Right renal cortex interstitium (tissue), 3 donors: ENCODE data around the gene TMEM170A. TPM values are rescaled to one million over a fixed set of nuclear protein-coding genes. Genes with fewer than 3 reads are reported as not detected.
A peak's percentile ranks its signal among the peaks of the same experiment; 100 is the strongest.
"Not testable (repeated sequence)": the region's sequence is repeated elsewhere in the genome, so short reads cannot be mapped to it uniquely, and the experiment has no call there.

ENCODE experiments used
- DNase-seq, 3 donors: peaks; one replicate each; pipeline ENCODE4 v3.0.0-alpha.2; 2013; ENCODE audit warnings: low read depth in 3 of 3, low spot score in 2 of 3
- polyA plus RNA-seq, 3 donors: library from polyadenylated mRNA; unstranded; fragments of 120-200 nt; gene quantifications; one replicate each; pipeline ENCODE4 v1.2.1, GENCODE V29; 2013; ENCODE audit not compliant: insufficient read length in 3 of 3

Gene TMEM170A, protein sequence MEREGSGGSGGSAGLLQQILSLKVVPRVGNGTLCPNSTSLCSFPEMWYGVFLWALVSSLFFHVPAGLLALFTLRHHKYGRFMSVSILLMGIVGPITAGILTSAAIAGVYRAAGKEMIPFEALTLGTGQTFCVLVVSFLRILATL
- polyA plus RNA-seq: 10 to 100 TPM; 37.4 to 39.8 (median 39.0) TPM

DNA sequence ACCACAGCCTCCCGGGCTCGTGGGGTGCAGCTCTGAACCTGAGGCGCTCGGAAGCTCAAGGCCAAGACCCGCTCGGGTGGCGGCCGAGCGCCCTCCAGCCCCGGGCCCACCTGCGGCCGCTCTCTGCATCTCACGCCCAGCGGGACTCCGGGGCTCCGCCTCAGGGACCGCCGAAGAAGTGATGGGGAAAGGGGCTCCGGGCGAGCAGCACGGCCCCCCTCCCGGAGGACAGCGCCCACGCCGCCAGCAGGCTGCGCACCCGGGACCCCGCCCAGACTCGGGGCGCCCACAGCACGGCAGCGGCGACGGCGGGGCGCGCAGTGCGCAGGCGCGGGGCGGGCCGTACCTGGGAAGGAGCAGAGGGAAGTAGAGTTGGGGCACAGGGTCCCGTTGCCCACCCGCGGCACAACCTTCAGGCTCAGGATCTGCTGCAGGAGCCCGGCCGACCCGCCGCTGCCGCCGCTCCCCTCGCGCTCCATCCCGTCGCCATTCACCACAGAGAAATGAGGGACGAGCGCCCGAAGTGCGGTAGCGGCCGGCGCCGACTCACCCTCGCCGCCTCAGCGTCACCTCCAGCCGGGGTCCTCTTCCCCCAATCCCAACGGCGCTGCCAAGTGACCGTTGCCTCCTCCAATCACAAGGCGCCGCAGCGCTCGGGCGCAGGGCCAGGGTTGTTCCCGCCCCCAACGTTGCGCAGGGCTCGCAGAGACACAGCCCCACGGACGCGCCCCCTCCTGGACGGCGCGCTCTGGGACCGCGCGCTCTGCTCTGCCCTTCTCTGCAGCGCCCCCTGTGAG, at the start of gene TMEM170A:
Gene TMEM170A (minus strand): TSS at position 568 of the 797 bp plus-strand sequence. CDS start 89 bp downstream, at position 479.
- peak; percentile 96 to 98 (median 97) for DNase-seq

DNA sequence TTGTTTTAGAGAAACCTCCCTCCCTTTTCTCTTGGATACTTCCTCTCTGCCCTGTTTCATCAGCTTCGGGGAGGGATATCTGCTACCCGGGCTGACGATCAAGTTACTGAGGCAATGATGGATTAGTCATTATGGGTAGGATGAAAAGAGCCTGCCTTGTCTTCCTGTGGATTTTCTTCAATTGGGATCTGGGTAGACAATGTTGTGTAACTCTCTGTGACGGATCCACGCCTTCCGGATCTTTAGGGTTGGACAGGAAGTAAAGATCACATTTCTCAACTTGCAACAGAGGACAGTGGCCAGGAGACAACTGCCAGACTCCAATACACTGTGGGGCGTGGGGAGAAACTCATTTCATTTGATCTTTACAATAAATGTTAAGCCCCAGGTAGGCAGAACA, 42.1 kb upstream of the TMEM170A start:
- no peak for DNase-seq

DNA sequence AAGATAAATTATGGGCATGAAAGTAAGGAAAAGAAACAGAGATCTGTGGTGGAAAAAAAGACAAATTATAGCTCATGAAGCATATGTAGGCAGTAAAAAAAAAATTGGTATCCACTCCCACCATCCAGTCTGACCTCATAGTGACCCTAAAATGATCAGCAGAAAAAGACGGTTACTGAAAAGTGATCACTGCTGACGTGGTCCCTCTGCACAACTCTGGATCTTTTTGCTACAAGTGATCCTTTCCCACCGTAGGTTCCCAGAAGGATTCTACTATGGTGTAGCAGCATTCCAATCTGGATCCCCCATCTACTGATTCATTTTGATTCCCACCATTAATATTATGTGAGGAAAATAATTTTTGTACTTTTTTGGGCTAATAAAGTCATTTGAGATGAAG, 41.6 kb upstream of the TMEM170A start:
- no peak for DNase-seq

DNA sequence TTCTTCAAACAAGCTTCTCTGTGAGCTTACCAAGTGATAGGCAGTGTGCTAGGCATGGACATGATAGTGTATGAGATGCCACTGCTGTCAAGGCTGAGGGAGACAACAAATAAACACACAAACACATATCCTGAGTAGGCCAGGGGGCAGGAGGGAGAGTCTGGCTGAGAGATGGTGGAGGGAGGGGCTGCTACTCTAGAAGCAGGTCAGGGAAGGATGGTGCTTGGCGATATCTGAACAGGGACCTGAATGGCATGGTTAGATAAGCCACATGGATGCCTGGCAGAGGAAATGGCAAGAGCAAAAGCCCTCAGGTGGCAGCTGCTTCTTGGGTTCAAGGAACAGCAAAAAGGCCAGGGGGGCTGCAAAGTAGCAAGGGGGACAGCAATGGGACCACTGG, 39.3 kb upstream of the TMEM170A start:
- DNase-seq: no peak

DNA sequence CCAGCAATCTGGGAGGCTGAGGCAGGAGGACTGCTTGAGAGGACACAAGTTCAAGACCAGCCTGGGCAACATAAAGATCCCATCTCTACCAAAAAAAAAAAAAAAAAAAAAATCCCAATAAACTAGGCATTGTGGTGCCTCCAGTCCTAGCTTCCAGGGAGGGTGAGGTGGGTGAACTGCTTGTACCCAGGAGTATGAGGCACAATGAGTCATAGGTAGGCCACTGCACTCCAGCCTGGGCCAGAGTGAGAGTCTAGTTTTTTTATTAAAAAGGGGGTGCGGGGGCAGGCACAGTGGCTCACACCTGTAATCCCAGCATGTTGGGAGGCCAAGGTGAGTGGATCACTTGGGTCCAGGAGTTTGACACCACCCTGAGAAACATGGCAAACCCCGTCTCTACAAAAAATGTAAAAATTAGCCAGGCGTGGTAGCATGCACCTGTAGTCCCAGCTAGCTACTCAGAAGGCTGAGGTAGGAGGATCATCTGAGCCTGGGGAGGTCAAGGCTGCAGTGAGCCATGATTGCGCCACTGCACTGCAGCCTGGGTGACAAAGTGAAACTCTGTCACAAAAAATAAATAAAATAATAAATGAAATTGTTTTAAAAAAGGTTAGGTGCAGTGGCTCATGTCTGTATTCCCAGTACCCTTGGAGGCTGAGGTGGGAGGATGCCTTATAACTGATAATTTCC, 38.6 kb upstream of the TMEM170A start:
- DNase-seq: no peak

DNA sequence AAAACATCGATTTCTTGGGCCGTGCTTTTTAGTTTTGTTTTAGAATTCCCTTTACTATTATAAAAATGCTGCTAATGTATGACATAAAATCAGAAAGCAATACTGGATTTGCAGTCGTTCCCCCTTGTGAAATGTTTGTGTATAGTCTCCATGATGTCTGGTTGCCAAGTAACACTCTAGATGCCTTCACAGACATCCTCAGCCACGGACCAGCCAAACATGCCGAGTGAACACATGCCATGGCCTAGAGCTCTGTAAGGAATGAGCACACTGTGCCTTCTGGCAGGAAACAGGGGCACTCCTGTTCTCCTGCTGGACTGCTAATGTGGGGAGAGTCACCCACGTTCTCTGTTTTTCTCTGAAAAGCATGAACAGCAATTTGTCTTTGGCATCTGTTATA, 37.3 kb upstream of the TMEM170A start:
- not testable (repeated sequence) for DNase-seq

DNA sequence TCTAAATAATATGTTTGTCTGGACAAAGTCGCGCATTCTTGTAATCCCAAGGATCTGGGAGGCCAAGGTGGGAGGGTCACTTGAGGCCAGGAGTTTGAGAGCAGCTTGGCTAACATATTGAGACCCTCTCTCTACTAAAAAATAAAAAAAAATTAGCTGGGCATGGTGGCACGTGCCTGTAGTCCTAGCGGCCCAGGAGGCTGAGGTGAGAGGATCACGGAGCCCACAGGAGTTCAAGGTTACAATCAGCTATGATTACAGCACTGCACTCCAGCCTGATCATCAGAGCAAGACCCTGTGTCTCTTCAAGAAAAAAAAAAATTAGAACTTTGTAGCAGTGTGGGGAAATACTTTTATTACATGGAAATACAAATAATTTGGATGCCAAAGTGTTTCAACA, 36.9 kb upstream of the TMEM170A start:
- no peak for DNase-seq

DNA sequence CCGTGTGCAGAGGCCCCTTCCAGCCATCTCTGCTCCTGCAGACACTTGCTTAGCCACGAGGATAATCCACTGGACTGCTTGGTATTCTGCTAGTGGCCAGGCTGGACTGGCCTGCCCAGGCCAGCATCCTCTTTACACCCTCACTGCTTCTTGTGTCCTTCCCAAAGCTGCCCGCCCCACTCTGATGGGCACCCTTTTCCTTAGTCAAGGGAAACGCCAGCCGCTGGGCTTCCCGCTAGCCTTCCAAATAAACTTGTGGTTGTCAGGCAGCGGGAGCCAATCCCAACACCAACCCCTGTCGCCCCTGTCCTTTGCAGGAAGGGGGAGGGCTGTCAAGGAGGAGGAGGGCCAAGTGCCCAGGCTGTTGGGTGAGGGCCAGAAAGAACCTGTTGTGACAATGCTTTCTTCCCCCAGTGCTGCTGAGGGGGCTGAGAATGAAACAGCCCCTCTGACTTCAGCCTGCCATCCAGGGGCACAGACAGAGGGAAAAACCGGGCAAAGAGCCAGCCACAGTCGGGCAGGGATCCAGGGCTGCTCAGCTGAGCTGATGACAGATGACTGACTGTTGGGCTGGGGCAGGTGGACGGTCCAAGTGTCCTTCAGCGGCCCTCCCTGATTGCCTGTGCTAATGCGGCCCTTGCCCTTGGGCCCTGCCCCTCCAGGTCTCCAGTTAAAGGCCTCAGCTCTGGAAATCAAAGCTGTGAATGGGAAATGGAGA, 34.3 kb upstream of the TMEM170A start:
- not testable (repeated sequence) for DNase-seq

DNA sequence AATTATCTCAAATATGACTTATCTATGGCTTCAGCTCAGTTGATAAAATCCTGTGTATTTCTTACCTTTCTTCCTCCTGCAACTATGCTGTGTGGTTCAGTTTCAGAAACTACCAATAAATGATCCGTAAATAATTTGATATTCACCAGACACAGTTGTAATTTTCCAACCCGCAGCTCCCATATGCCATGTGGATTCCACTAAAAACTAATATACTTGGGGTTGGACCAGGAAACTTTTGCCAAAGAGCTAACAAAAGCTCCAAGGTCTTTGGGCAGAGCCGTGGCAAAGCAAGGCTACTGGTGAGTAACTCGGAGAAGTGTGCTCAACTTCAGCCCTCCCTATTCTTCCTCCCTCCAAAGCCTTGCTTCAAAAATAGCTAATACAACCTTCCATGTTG, 33.1 kb upstream of the TMEM170A start:
- DNase-seq: no peak

DNA sequence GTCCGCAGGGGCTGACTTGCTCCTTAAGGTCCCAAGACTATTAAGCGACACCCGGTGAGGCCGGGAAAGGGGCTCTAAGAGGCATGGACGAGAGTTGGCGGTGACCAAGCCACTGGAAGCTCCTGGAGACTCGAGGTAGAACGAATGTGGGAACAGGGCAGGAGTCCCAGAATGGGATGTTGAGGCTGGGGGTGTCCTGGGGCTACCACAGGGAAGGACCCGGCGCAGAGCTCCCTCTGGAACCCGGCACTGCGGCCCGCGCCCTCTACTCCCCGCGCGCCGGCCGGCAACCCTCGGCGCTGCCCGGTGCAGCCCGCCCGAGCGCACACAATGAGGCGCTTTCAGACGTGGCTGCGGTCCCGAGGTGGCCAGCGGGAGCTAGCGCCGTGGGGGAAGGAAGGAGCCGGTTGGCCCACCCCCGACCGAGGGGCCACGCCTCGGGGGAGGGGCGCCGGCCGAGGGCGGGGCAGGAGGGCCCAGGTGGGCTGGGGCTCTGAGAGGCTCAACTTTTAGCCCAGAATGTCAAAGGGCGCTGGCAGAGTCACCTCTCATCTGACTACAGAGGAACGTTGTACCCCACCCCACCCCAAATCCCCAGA, 30.7 kb upstream of the TMEM170A start, which contains the start of gene CHST6:
Gene CHST6 (minus strand): TSS at position 366 of the 599 bp plus-strand sequence. CDS start 15,613 bp downstream, outside the sequence.
- DNase-seq: no peak

DNA sequence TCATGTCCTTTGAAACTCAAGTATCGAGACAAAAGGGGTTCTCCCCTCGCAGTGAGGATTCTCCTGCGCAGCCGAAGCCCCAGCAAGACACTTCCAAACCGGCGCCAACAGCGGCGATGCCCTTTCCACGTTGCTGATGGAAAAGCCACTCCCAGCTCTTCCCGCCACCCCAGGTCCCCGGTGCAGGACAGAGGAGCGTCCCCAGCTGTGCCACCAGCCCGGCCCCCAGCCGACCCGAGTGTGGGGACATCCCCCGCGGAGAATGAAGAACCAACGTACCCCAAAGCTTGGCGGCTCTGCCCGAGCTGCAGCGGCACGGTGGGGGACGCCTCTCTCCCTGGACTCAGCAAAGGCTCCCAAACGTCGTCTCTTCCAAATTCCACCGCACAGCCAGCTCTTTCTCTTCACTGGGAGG, 30.2 kb upstream of the TMEM170A start:
- DNase-seq: no peak

DNA sequence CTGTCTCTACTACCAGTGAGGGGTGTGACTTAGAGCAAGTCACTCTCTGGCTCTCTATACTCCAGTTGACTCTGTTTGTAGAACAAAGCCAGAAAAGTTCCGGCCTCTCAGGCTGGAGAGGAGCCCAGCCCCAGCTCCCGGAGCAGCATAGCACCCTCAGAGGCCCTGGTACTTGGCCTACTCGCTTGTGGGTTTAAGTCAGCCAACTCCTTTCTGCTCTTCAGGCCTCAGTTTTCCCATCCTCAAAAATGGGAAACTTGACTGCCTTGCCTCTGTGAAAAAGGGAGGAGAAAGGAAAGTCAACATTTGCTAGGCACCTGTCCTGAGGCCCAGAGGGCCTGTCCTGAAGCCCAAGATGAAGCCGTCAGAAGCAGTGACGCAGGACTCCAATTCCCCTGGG, 29.7 kb upstream of the TMEM170A start:
- no peak for DNase-seq

DNA sequence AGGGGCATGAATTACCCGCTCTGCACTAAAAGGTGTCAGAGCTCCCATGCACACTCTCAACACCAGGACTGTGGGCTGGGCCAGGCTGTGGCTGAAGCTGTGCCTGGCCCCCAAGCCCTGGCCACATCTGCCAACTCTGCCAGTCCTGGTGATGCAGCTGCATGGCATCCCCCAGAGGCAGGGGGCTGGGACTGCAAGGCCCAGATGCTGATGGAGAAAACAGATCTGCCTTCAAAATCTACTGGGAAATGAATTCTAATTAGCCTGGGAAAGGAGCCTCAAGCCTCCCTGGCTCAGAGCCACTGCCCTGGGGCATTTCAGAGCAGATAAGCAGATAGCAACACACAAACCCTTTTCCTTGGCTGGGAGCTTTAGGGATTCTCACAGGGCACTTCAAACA, 27.4 kb upstream of the TMEM170A start:
- no peak for DNase-seq

DNA sequence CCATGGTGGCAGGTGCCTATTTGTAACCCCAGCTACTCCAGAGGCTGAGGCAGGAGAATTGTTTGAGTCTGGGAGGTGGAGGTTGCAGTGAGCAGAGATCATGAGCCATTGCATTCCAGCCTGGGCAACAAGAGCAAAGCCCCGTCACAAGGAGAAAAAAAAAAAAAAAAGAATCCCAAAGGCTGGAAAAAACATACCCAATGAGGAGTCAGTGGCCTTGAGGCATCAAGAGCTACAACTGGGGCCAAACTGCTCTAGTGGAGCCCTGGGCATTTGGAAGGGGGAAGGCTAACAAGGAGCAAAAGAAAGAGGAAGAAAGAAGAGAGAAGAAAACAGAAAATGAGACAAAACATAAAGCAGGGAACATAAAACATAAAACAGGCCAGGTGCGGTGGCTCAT, 23.8 kb upstream of the TMEM170A start:
- DNase-seq: no peak

DNA sequence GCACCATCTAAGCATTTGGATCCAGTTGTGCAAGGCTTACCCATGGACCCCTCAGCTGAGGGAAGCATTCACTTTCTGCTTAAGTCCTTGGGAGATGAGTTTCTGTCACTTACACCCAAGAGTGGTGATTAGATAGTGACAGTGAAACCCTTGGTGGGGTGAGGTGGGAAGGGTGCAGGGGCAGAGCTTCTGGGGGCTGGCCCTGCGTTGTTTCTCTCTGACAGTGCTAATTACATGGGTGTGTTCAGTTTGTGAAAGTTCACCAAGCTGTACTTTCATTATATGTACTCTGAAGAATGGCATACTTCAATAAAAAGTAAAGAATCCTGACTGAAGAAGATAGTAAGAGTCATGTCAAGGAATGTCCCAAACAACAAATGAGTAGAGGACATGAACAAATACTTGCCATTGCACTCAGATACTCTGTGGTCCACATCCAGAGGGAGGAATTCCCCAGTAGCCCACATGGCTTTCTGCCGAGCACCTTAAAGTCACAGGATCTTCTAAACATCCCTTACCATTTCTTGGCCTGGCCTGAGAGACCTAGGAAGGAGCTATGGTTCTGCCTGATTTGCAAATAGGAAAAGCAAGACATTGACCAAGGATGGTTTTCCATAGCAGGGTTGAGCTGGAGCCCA, 22.3 kb upstream of the TMEM170A start:
- no peak for DNase-seq

DNA sequence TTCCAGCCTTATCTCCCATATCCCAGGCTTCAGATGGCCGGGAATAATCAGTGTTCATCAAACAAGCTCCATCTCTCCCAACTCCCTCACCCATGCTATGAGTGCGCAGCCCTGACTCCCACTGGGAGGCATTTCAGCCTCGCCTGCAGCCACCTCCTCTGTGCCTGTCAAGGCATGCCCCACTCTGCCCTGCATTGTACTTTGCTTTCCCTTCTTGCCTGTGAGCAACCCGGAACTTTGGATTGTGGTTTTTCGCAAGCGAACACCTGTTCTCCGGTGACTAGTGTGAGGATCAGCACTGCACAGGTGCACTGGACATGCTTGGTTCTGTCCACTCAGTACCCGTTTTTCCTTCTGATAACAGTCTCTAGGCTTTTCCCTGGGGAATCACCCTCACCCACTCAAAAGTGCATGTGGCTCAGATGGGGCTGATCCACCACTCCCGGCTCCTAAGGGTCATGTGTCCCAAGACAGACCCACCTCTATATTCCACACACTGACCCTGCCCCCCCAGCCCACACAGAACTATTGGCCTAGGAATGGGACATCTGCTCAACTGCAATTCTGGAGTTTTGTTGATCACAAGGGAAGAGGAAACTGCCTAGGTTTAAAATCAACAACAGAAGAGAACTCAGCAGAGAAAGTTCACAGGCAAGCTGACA, 21.7 kb upstream of the TMEM170A start:
- no peak for DNase-seq

DNA sequence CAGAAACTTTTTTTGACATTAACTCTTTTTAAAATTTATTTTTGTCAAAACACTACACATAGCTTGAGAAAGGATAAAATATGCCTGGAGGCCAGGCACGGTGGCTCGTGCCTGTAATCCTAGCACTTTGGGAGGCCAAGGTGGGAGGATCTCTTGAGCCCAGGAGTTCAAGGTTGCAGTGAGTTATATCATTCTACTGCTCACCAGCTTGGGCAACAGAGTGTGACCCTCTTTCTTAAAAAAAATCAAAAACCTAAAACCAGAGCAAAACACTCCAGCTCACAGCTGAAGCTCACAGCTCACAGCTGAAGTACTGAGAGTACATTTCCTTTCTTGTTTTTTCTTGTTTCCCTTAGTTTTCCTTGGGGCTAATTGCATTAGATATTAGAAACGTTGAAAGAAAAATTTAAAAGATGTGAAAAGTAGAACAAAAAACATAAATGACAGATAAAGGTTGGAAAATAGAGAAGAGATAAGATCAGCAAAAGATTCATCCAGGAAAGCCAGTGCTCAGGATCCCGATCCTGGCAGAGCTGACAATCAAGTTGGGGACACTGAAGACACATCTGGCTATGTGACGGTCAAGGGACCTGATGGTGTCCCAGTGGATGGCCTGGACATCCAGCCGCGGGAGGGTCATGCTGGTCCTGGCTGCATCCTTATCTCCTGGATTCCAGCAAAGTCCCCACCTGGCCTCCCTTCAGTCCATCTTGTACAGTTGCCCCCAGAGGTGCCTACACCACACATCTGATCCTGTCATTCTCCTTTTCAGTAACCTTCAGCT, 20.9 kb upstream of the TMEM170A start:
- DNase-seq: no peak

DNA sequence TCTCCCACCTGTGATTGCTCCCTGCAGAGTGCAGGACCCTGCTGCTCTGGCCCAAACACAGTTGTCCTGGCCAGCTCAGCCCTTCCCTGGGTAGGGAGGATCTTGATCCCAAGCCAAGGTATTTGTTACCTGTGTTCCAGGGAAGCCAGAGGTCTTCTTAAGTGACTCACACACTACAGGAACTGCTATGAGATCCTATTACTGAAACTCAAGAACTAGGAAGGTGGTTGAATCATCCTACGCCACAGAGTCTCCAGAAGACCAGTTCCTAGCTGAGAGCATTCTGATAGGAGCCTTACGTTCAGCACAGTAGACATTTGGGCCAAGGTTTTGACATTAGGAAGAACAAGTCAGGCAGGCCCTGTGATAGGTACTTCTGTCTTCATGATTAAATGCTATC, 18.7 kb upstream of the TMEM170A start:
- DNase-seq: no peak
